ENCODE results near the gene DISC1.

DNA sequence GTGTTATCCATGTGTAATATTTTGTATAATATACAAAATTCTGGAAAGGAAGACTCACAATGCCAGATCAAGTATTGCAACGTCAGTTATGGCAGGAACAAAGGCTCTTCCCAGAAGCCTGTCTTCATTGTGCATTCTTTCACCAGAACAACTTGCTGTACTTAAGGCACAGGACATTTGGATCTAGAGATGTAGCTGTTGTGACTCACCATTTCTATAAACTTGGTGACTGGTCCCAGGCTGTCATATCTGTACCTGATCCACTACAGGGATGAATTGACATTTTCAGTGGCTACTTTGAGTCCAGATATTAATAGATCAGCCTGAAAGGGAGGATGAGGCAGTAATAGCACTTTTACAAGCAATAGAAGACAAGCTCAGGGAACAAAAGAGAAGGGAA lies 299.8 kb downstream of the DISC1 start:
- no peak for TF ChIP-seq CSDC2 (CRISPR knock-in tag; IDR thresholded peaks at IDR 0.05)
- TF ChIP-seq, protein P1, sequence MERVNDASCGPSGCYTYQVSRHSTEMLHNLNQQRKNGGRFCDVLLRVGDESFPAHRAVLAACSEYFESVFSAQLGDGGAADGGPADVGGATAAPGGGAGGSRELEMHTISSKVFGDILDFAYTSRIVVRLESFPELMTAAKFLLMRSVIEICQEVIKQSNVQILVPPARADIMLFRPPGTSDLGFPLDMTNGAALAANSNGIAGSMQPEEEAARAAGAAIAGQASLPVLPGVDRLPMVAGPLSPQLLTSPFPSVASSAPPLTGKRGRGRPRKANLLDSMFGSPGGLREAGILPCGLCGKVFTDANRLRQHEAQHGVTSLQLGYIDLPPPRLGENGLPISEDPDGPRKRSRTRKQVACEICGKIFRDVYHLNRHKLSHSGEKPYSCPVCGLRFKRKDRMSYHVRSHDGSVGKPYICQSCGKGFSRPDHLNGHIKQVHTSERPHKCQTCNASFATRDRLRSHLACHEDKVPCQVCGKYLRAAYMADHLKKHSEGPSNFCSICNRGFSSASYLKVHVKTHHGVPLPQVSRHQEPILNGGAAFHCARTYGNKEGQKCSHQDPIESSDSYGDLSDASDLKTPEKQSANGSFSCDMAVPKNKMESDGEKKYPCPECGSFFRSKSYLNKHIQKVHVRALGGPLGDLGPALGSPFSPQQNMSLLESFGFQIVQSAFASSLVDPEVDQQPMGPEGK (CRISPR knock-in tag; IDR thresholded peaks at IDR 0.05; ENCODE audit: borderline replicate concordance): no peak
- TF ChIP-seq, protein P2, sequence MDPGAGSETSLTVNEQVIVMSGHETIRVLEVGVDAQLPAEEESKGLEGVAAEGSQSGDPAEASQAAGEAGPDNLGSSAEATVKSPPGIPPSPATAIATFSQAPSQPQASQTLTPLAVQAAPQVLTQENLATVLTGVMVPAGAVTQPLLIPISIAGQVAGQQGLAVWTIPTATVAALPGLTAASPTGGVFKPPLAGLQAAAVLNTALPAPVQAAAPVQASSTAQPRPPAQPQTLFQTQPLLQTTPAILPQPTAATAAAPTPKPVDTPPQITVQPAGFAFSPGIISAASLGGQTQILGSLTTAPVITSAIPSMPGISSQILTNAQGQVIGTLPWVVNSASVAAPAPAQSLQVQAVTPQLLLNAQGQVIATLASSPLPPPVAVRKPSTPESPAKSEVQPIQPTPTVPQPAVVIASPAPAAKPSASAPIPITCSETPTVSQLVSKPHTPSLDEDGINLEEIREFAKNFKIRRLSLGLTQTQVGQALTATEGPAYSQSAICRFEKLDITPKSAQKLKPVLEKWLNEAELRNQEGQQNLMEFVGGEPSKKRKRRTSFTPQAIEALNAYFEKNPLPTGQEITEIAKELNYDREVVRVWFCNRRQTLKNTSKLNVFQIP (CRISPR knock-in tag; IDR thresholded peaks at IDR 0.05; ENCODE audit: borderline replicate concordance, low read depth): no peak
- no peak for TF ChIP-seq RARB (CRISPR knock-in tag; IDR thresholded peaks at IDR 0.05)
- no peak for TF ChIP-seq ZFP30 (CRISPR knock-in tag; IDR thresholded peaks at IDR 0.05)
